RWPE2 (cell line): ENCODE data around the gene SOST.

Experiments used
- ATAC-seq: fragments of 200-7000 bp; cut with Tn5 transposase; 3 replicates; pipeline ENCODE4 v1.9.1; 2021; ENCODE audit warnings: low read depth
- DNase-seq: peaks from one replicate; pipeline ENCODE4 v3.0.0-alpha.2; 2020; ENCODE audit warnings: low spot score
- H3K27ac ChIP-seq: fragments of 450-650 bp; 2 replicates; pipeline ENCODE4 v1.5.1; 2017; ENCODE audit warnings: mild to moderate bottlenecking; ENCODE audit not compliant: poor library complexity, severe bottlenecking
- H3K27me3 ChIP-seq: fragments of 250-450 bp; sonication (Bioruptor Pico); 2 replicates; pipeline ENCODE4 v1.5.1; 2021; ENCODE audit warnings: mild to moderate bottlenecking, moderate library complexity; ENCODE audit not compliant: insufficient read depth, poor library complexity, severe bottlenecking
- H3K36me3 ChIP-seq: fragments of 250-450 bp; sonication (Bioruptor Pico); 2 replicates; pipeline ENCODE4 v1.5.1; 2020; ENCODE audit warnings: low read depth, mild to moderate bottlenecking, moderate library complexity
- H3K4me1 ChIP-seq: fragments of 250-450 bp; sonication (Bioruptor Pico); 2 replicates; pipeline ENCODE4 v1.5.1; 2021; ENCODE audit warnings: mild to moderate bottlenecking, moderate library complexity; ENCODE audit not compliant: insufficient read depth, poor library complexity, severe bottlenecking
- H3K4me3 ChIP-seq: fragments of 250-450 bp; sonication (Bioruptor Pico); 2 replicates; pipeline ENCODE4 v1.5.1; 2021; ENCODE audit warnings: mild to moderate bottlenecking, moderate library complexity; ENCODE audit not compliant: severe bottlenecking
- H3K9me3 ChIP-seq: fragments of 250-450 bp; sonication (Bioruptor Pico); 2 replicates; pipeline ENCODE4 v1.5.1; 2021; ENCODE audit warnings: mild to moderate bottlenecking, moderate library complexity; ENCODE audit not compliant: severe bottlenecking
- TF ChIP-seq, protein P1 (sequence below): fragments of 450-650 bp; IDR thresholded peaks from one replicate; pipeline ENCODE4 v1.5.1; 2017; ENCODE audit warnings: mild to moderate bottlenecking, moderate library complexity; ENCODE audit not compliant: poor library complexity, severe bottlenecking

SOST gene

GRCh38 chr17:43707184-43707583, 51.4 kb downstream of the SOST start:
- no peak overlapping the region for H3K27ac ChIP-seq
- H3K27me3 ChIP-seq, result no peaks in the 10 kb centered on the region
- no peaks in the 10 kb centered on the region for H3K9me3 ChIP-seq
- H3K4me1 ChIP-seq, result no peaks in the 10 kb centered on the region
- no peak overlapping the region for H3K4me3 ChIP-seq
- H3K36me3 ChIP-seq, result no peaks in the 10 kb centered on the region
- no peak for DNase-seq
- TF ChIP-seq, protein P1, sequence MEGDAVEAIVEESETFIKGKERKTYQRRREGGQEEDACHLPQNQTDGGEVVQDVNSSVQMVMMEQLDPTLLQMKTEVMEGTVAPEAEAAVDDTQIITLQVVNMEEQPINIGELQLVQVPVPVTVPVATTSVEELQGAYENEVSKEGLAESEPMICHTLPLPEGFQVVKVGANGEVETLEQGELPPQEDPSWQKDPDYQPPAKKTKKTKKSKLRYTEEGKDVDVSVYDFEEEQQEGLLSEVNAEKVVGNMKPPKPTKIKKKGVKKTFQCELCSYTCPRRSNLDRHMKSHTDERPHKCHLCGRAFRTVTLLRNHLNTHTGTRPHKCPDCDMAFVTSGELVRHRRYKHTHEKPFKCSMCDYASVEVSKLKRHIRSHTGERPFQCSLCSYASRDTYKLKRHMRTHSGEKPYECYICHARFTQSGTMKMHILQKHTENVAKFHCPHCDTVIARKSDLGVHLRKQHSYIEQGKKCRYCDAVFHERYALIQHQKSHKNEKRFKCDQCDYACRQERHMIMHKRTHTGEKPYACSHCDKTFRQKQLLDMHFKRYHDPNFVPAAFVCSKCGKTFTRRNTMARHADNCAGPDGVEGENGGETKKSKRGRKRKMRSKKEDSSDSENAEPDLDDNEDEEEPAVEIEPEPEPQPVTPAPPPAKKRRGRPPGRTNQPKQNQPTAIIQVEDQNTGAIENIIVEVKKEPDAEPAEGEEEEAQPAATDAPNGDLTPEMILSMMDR, result no peak
- no peak for ATAC-seq

DNA sequence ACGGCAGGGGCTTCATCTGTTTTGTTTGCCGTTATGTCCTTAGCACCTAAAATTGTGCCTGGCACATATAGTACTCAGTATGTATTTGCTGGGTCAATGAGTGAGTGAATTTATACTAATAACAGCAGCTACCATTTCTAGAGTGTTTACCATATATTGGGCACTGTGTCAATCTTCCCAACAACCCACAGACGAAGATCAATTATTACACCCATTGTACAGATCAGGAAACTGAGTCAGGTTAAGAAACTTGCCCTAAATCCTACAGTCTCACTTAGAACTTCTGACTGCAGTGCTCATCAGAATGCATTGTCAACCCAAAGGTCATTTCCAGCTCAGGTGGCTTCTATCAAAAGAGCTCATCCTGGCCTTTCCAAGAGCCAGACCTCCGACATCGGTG, 52.4 kb downstream of the SOST start:
- H3K9me3 ChIP-seq, result no peaks in the 10 kb centered on the region
- H3K4me3 ChIP-seq, result no peak overlapping the region
- H3K36me3 ChIP-seq, result no peaks in the 10 kb centered on the region
- ATAC-seq (no peak), DNase-seq (no peak)
- no peaks in the 10 kb centered on the region for H3K27me3 ChIP-seq
- H3K4me1 ChIP-seq, result no peaks in the 10 kb centered on the region
- H3K27ac ChIP-seq, result no peak overlapping the region
- TF ChIP-seq, protein P1, result no peak
